Measurements from ENCODE around the gene DDI1.

Gene DDI1

GRCh38 chr11:104036588-104036987, at the start of gene DDI1:
TSS of gene DDI1 (plus strand) at chr11:104036640. CDS start at chr11:104036823, 183 bp downstream.
- DNase-seq, result no peak
- no peak for ATAC-seq
- Mint-ChIP-seq H3K4me1 (no peaks in the 10 kb centered on the region), H3K9me3 (peaks cover 3% of the 10 kb centered on the region), H3K36me3 (ENCODE audit: low read depth) (no peaks in the 10 kb centered on the region), H3K27me3 (peaks cover 2% of the 10 kb centered on the region), H3K27ac (no peak within 1 kb of the TSS), H3K4me3 (no peak within 1 kb of the TSS)

- no peak overlapping the region for H3K4me3 Mint-ChIP-seq
- DNase-seq, result no peak
Measured at GRCh38 chr11:103987629-103988594, 48.5 kb upstream of the DDI1 start.

GRCh38 chr11:103988595-103988969, 47.9 kb upstream of the DDI1 start:
- H3K27ac Mint-ChIP-seq, result no peak overlapping the region
- ATAC-seq (no peak), DNase-seq (no peak)
- H3K4me1 Mint-ChIP-seq, result no peaks in the 10 kb centered on the region
- no peaks in the 10 kb centered on the region for H3K36me3 Mint-ChIP-seq (ENCODE audit: low read depth)
- H3K4me3 Mint-ChIP-seq, result no peak overlapping the region
- peaks cover 7% of the 10 kb centered on the region for H3K9me3 Mint-ChIP-seq
- H3K27me3 Mint-ChIP-seq, result no peaks in the 10 kb centered on the region

More at GRCh38 chr11:103987629-103988594, 48.5 kb upstream of the DDI1 start:
- Mint-ChIP-seq H3K9me3 (peaks cover 7% of the 10 kb centered on the region), H3K4me1 (no peaks in the 10 kb centered on the region), H3K27me3 (no peaks in the 10 kb centered on the region), H3K36me3 (ENCODE audit: low read depth) (no peaks in the 10 kb centered on the region), H3K27ac (no peak overlapping the region)
- ATAC-seq, result no peak

DNA sequence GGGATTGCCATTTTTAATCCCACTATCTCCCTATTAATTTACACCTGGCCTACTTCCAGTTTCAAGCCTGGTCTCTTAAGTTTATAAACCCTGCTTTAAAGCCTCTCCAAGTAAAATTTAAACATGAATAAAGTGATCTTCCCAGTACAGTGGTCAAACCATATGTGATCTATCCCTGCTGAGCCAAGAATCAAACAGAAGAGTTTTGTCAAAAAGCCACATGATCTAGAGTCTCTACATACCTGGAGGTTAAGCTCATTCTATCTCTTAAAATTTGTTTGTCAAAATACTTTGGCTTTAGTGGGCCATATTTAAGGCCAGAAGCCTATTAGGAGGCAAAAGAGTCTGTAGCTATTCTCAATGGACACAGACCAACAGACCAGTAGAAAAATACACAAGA, 42.9 kb upstream of the DDI1 start:
- no peak for DNase-seq
- Mint-ChIP-seq H3K4me1 (no peaks in the 10 kb centered on the region), H3K4me3 (no peak overlapping the region), H3K27me3 (no peaks in the 10 kb centered on the region), H3K36me3 (ENCODE audit: low read depth) (no peaks in the 10 kb centered on the region), H3K27ac (no peak overlapping the region), H3K9me3 (no peaks in the 10 kb centered on the region)
- no peak for ATAC-seq

GRCh38 chr11:103994094-103994493, 42.3 kb upstream of the DDI1 start:
- Mint-ChIP-seq H3K4me3 (no peak overlapping the region), H3K27ac (no peak overlapping the region), H3K4me1 (no peaks in the 10 kb centered on the region), H3K27me3 (no peaks in the 10 kb centered on the region), H3K9me3 (no peaks in the 10 kb centered on the region), H3K36me3 (ENCODE audit: low read depth) (no peaks in the 10 kb centered on the region)
- no peak for DNase-seq
- no peak for ATAC-seq

GRCh38 chr11:103994518-103994917, 41.9 kb upstream of the DDI1 start:
- Mint-ChIP-seq H3K27me3 (no peaks in the 10 kb centered on the region), H3K9me3 (no peaks in the 10 kb centered on the region), H3K4me1 (no peaks in the 10 kb centered on the region), H3K4me3 (no peak overlapping the region), H3K27ac (no peak overlapping the region), H3K36me3 (ENCODE audit: low read depth) (no peaks in the 10 kb centered on the region)
- ATAC-seq (no peak), DNase-seq (no peak)

GRCh38 chr11:103995896-103996295, 40.5 kb upstream of the DDI1 start:
- H3K4me1 Mint-ChIP-seq, result no peaks in the 10 kb centered on the region
- no peak for DNase-seq
- H3K27ac Mint-ChIP-seq, result no peak overlapping the region
- no peak overlapping the region for H3K4me3 Mint-ChIP-seq
- ATAC-seq, result no peak
- no peaks in the 10 kb centered on the region for H3K9me3 Mint-ChIP-seq
- H3K27me3 Mint-ChIP-seq, result no peaks in the 10 kb centered on the region
- H3K36me3 Mint-ChIP-seq (ENCODE audit: low read depth), result no peaks in the 10 kb centered on the region

GRCh38 chr11:103997082-103997481, 39.4 kb upstream of the DDI1 start:
- no peak overlapping the region for H3K27ac Mint-ChIP-seq
- DNase-seq (no peak), ATAC-seq (no peak)
- no peaks in the 10 kb centered on the region for H3K4me1 Mint-ChIP-seq
- H3K36me3 Mint-ChIP-seq (ENCODE audit: low read depth), result no peaks in the 10 kb centered on the region
- no peak overlapping the region for H3K4me3 Mint-ChIP-seq
- H3K9me3 Mint-ChIP-seq, result no peaks in the 10 kb centered on the region
- no peaks in the 10 kb centered on the region for H3K27me3 Mint-ChIP-seq

DNA sequence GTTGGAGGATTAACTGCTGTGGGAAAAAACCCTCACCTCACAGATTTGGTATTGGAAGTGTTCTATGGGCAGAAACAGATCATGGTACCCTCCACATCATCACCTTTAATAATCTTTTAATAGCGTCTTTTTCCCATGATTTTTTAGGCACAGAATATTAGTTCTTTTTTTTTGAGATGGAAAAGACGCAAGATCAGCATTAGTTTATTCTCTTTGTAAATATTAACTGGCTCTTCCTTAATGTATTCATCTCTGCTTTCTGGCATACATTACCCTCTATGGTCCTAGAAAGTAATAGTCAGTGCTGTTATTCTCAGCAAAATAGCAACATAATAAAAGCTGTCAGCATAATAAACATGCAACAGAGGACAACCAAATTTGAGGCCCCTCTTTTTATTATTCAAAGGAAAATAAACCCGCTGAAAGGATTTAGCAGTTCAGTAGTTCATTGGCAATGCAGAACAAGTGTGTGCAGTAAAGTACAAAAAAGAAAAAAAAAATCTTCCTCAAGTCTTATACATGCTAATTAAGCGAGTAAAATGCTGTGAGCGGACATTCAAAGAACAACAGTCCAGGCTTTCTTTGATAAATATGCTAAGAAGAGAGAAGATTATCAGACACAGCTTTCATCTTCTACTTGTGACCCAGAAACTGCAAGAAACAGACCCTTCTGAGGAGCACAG, 37.5 kb upstream of the DDI1 start:
- no peak overlapping the region for H3K4me3 Mint-ChIP-seq
- no peaks in the 10 kb centered on the region for H3K27me3 Mint-ChIP-seq
- no peak overlapping the region for H3K27ac Mint-ChIP-seq
- no peak for DNase-seq
- H3K4me1 Mint-ChIP-seq, result no peaks in the 10 kb centered on the region
- H3K9me3 Mint-ChIP-seq, result no peaks in the 10 kb centered on the region
- no peaks in the 10 kb centered on the region for H3K36me3 Mint-ChIP-seq (ENCODE audit: low read depth)
- no peak for ATAC-seq

DNA sequence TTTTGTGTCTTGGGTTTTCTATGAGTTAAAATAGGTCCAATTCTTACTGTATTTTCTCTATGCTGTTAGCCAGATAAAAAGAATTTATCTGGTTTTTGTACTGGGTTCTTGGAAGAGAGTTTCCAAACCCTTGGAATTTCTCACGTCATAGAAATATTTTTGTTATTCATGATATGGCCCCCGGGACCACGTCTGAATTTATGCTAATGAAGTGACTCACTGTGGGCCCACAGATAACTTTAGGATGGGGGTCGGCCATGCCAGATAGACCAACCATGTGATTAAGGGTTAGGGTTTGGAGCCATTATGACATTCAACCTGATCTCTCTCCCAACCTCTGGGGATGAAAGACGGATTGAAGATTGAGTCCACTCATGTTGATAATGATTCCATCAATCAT, 35.6 kb upstream of the DDI1 start:
- H3K9me3 Mint-ChIP-seq, result no peaks in the 10 kb centered on the region

DNA sequence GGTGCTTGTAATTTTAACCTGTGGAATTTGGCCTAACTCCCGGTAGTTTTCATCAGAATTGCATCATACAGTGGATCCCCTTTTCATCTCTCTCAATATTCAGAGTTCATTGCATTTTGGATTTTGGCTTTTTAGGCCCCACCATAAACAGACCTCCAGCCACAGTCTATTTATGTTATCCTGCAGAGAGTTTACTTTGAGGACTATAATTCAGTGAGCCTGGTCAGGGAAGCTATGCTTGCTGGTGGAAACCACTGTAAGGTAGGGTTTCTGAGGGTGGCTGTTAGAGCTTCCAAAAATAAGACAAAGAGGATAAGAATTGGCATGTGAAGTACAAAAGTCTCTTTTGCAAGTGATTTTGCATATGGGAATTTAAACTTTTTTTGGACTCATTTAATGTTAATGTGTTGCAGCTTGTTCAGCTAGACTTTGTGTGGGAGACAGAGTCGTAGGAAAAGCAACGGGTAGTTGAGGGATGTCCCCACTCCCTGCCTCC, 34.8 kb upstream of the DDI1 start:
- H3K27ac Mint-ChIP-seq, result no peak overlapping the region
- H3K4me3 Mint-ChIP-seq, result no peak overlapping the region
- H3K4me1 Mint-ChIP-seq, result no peaks in the 10 kb centered on the region
- no peaks in the 10 kb centered on the region for H3K9me3 Mint-ChIP-seq
- no peak for DNase-seq
- H3K27me3 Mint-ChIP-seq, result no peaks in the 10 kb centered on the region
- H3K36me3 Mint-ChIP-seq (ENCODE audit: low read depth), result no peaks in the 10 kb centered on the region
- ATAC-seq, result no peak

More for the DNA sequence above, 35.6 kb upstream of the DDI1 start:
- no peaks in the 10 kb centered on the region for H3K27me3 Mint-ChIP-seq
- H3K27ac Mint-ChIP-seq, result no peak overlapping the region
- H3K4me1 Mint-ChIP-seq, result no peaks in the 10 kb centered on the region
- ATAC-seq, result no peak
- DNase-seq, result no peak
- no peak overlapping the region for H3K4me3 Mint-ChIP-seq
- no peaks in the 10 kb centered on the region for H3K36me3 Mint-ChIP-seq (ENCODE audit: low read depth)

GRCh38 chr11:104003491-104003890, 32.9 kb upstream of the DDI1 start:
- H3K27me3 Mint-ChIP-seq, result no peaks in the 10 kb centered on the region
- H3K4me3 Mint-ChIP-seq, result no peak overlapping the region
- ATAC-seq, result no peak
- H3K4me1 Mint-ChIP-seq, result no peaks in the 10 kb centered on the region
- no peak for DNase-seq
- H3K9me3 Mint-ChIP-seq, result no peaks in the 10 kb centered on the region
- no peak overlapping the region for H3K27ac Mint-ChIP-seq
- no peaks in the 10 kb centered on the region for H3K36me3 Mint-ChIP-seq (ENCODE audit: low read depth)

DNA sequence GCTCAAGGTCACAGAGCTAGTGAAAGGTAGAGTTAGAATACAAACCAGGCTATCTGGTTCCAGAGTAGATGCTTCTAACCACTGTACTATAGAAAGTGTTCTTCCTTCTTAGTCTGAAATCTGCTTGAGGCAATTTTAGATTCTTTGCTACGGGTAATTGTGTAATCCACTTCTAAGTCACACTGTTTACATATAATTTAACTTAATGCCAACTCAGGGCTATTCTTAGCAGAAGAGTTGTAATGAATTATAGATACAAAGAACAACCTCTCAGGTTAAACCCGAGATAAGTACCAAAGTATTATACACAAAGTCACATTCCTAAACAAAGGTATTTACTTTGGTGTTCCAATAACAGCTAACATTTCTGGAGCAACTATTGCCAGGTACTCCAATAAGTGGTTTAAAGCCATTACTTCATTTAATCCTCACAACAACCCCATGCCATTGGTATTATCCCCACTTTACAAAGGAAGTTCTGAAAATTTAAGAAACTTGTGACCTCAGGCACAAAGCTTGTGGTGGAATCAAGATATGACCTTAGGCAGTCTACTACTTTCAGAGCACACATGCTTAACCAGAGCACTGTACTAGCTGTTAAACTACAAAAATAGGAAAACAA, 31.1 kb upstream of the DDI1 start:
- H3K36me3 Mint-ChIP-seq (ENCODE audit: low read depth), result no peaks in the 10 kb centered on the region
- ATAC-seq (no peak), DNase-seq (no peak)
- H3K27me3 Mint-ChIP-seq, result no peaks in the 10 kb centered on the region
- no peak overlapping the region for H3K27ac Mint-ChIP-seq
- no peaks in the 10 kb centered on the region for H3K4me1 Mint-ChIP-seq
- no peaks in the 10 kb centered on the region for H3K9me3 Mint-ChIP-seq
- H3K4me3 Mint-ChIP-seq, result no peak overlapping the region

GRCh38 chr11:104009744-104010143, 26.7 kb upstream of the DDI1 start:
- no peak overlapping the region for H3K4me3 Mint-ChIP-seq
- no peak for DNase-seq

DNA sequence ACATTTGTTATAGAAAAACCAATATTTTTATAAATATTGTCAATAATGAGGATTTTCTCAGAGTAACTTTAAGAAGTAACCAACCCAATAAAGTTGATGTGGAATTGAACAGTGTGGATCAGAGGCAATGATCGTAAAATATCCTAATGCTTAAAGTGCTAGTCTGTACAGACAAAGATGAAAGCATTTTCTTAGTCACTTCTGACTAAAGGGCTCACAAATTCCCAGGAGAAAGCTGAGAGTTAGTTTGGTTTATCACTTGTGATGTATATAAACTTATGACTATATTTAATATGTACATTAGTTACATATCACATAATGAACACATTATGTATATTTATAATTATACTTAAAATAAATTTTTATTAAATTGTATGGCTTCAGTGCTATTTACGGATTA, 25.4 kb upstream of the DDI1 start:
- DNase-seq (no peak), ATAC-seq (no peak)
- Mint-ChIP-seq H3K9me3 (no peaks in the 10 kb centered on the region), H3K36me3 (ENCODE audit: low read depth) (no peaks in the 10 kb centered on the region), H3K4me1 (no peaks in the 10 kb centered on the region), H3K4me3 (no peak overlapping the region), H3K27ac (no peak overlapping the region), H3K27me3 (no peaks in the 10 kb centered on the region)

More at GRCh38 chr11:104009744-104010143, 26.7 kb upstream of the DDI1 start:
- Mint-ChIP-seq H3K4me1 (no peaks in the 10 kb centered on the region), H3K27ac (no peak overlapping the region), H3K9me3 (no peaks in the 10 kb centered on the region), H3K36me3 (ENCODE audit: low read depth) (no peaks in the 10 kb centered on the region), H3K27me3 (no peaks in the 10 kb centered on the region)
- no peak for ATAC-seq
